Activated T-cell treated with anti-CD3 and anti-CD28 coated beads, Interleukin-2, amount 50 U/mL, for 72 hours (primary cell): ENCODE results near the gene EPHB1. TPM values are rescaled to one million over a fixed set of nuclear protein-coding genes. Genes with fewer than 3 reads are reported as not detected.
"Not testable (repeated sequence)": the region's sequence is repeated elsewhere in the genome, so short reads cannot be mapped to it uniquely, and the experiment has no call there.

Experiments used
- ATAC-seq, 2 donors: fragments of 150-1000 bp; cut with Tn5 transposase; replicated peaks in 1 of 2; 2 replicates each; pipeline ENCODE4 v1.10.0; 2021; ENCODE audit warnings: moderate library complexity in 2 of 2, mild to moderate bottlenecking in 1 of 2
- DNase-seq, 2 donors: peaks; one replicate each; pipeline ENCODE4 v3.0.0; 2021 to 2022; ENCODE audit warnings: mixed read lengths in 1 of 2
- H3K27ac Mint-ChIP-seq: one replicate; pipeline ENCODE4 v1.8.0; 2022; ENCODE audit warnings: mild to moderate bottlenecking, moderate library complexity, mixed read lengths
- H3K27me3 Mint-ChIP-seq: one replicate; pipeline ENCODE4 v1.8.0; 2022; ENCODE audit warnings: low read depth, mixed read lengths
- H3K36me3 Mint-ChIP-seq, 2 donors: one replicate each; pipeline ENCODE4 v1.8.0; 2022; ENCODE audit warnings: mixed read lengths in 2 of 2, mild to moderate bottlenecking in 1 of 2; ENCODE audit not compliant: insufficient read depth in 2 of 2
- H3K4me1 Mint-ChIP-seq: one replicate; pipeline ENCODE4 v1.8.0; 2022; ENCODE audit warnings: low read depth, mixed read lengths
- H3K4me3 Mint-ChIP-seq, 2 donors: one replicate each; pipeline ENCODE4 v1.8.0; 2022; ENCODE audit warnings: mild to moderate bottlenecking in 2 of 2, mixed read lengths in 2 of 2, moderate library complexity in 2 of 2
- H3K9me3 Mint-ChIP-seq, 2 donors: one replicate each; pipeline ENCODE4 v1.8.0; 2022; ENCODE audit warnings: mixed read lengths in 2 of 2
- total RNA-seq, 2 donors: library from RNA; stranded (reverse); gene quantifications; one replicate each; pipeline ENCODE4 v1.2.3, GENCODE V29; 2022

Gene EPHB1
- total RNA-seq, 2 donors from 2014 or later, result 0.43 to 1.3 TPM

DNA sequence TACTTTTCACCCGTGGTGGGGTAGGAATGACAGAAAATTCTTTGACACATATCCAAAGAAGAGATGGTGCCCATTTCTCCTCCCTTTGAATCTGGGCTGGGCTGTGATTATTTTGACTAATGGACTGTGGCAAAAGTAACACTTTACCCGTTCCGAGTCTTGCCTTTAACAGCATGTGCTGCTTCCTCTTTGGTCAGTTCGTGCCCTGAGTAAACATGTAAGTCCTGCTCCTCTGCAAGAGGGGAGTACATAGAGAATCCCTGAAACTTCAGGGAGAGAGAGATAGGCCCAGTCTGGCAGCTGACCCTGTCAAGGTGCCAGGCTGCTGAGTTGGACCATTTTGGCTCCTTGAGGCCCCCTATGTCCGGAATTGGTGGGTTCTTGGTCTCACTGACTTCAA lies 243.1 kb downstream of the EPHB1 start:
- Mint-ChIP-seq H3K27me3 (peaks cover 7% of the 10 kb centered on the region), H3K9me3 (no peaks in the 10 kb centered on the region), H3K36me3 (no peaks in the 10 kb centered on the region), H3K4me1 (no peaks in the 10 kb centered on the region), H3K4me3 (no peak overlapping the region), H3K27ac (no peak overlapping the region)
- DNase-seq, result no peak
- ATAC-seq, result no peak

DNA sequence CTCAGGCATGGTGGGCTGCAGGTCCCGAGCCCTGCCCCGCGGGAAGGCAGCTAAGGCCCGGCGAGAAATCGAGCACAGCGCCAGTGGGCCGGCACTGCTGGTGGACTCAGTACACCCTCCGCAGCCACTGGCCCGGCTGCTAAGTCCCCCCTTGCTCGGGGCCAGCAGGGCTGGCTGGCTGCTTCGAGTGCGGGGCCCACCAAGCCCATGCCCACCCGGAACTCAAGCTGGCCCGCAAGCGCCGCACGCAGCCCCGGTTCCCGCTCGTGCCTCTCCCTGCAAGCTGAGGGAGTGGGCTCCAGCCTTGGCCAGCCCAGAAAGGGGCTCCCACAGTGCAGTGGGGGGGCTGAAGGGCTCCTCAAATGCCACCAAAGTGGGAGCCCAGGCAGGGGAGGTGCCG lies 244.5 kb downstream of the EPHB1 start:
- ATAC-seq, H3K27me3 Mint-ChIP-seq, H3K9me3 Mint-ChIP-seq, H3K4me3 Mint-ChIP-seq, H3K4me1 Mint-ChIP-seq, H3K27ac Mint-ChIP-seq, H3K36me3 Mint-ChIP-seq, DNase-seq: not testable (repeated sequence)

DNA sequence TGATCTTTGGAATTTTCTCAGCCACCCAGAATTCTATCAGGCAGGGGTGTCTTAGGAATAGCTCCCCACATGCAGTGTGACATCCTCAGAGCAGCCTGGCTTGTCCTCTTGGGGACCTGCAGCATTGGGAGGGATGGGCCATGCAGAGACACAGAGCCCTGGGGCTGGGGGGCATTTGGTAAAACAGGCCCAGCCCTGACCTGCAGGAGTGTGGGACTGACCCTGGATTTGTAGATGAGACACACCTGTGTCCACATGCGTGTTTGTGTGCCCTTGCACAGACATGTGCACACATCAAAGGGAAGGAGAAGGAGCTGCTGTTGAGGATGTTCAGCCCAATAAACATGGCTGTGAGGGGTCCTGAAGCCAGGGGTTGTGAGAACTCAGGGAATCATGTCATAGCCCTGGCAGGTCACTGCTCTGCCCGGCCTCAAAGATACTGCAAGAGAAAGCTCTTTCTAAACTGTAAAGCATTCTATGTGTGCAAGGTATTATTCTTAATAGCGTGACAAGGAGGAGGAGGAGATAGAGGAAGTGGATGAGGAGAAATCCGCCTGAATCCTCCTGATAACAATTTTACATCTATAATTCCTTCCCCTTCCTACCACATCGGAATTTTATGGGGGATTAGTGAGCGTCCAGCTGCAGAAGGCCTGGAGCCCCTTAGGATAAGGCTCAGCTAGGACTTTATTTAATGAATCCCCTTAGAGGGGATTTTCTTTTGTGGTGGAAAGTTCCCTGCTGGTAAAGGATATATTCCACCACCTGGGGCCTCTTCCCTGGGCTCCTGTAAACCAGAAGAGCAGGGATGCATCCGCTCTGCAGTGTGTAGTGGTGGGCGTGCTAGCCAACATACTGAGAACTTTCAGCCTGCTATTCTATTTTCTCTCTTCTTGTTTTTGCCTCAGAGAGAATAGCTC lies 245.5 kb downstream of the EPHB1 start:
- Mint-ChIP-seq H3K4me1 (no peaks in the 10 kb centered on the region), H3K9me3 (no peaks in the 10 kb centered on the region), H3K27me3 (no peaks in the 10 kb centered on the region), H3K4me3 (no peak overlapping the region), H3K27ac (no peak overlapping the region), H3K36me3 (no peaks in the 10 kb centered on the region)
- no peak for ATAC-seq
- no peak for DNase-seq

DNA sequence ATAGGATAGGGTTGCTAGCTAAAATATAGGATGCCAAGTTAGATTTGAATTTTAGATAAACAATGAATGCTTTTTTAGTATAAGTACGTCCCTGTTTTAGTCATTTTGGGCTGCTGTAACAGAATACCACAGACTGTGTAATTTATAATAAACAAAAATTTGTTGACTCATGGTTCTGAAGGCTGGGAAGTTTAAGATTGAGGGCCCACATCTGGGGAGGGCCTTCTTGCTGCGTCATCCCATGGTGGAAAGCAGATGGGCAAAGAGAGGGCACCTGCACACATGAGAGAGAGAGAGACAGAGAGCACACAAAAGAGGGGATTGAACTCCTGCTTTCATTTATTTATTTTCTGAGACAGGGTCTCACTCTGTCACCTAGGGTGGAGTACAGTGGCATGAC lies 246.5 kb downstream of the EPHB1 start:
- Mint-ChIP-seq H3K27ac (no peak overlapping the region), H3K27me3 (no peaks in the 10 kb centered on the region), H3K9me3 (no peaks in the 10 kb centered on the region), H3K4me3 (no peak overlapping the region), H3K4me1 (no peaks in the 10 kb centered on the region), H3K36me3 (no peaks in the 10 kb centered on the region)
- ATAC-seq, result no peak
- no peak for DNase-seq

DNA sequence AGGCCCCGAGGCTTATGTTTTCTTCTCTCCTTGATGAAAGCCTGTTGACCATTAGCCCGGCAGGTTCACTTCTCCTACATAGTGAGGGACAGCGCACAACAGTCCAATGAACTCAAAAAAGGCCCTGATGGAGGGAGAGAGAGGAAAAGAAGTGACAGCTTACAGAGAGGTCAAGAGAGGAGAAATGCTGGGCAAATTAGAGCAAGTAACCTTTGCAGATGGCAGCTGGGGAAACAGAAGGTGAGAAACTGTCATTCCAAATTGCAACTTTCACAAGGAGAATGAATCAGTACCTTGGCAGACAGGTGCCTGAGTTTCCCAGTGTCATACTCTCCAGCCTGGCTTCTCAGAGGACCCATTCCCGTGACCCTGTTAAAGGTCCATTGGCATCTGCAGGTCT lies 252.0 kb downstream of the EPHB1 start:
- peaks cover 0 to 3% of the 10 kb centered on the region in 2 donors for H3K9me3 Mint-ChIP-seq
- no peaks in the 10 kb centered on the region for H3K36me3 Mint-ChIP-seq
- no peaks in the 10 kb centered on the region for H3K27me3 Mint-ChIP-seq

DNA sequence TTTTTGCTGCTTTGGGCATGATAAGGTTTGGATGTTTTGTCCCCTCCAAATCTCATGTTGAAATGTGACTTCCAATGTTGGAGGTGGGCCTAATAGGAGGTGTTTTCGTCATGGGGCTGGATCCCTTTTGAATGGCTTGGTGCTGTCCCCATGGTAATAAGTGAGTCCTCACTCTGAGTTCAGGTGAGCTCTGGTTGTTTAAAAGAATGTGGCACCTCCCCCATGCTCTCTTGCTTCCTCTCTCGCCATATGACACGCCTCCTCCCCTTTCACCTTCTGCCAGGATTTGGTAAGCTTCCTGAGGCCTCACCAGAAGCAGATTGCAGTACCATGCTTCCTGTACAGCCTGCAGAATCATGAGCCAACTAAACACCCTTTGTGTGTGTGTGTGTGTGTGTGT lies 255.5 kb downstream of the EPHB1 start:
- ATAC-seq, result no peak
- Mint-ChIP-seq H3K36me3 (no peaks in the 10 kb centered on the region), H3K27ac (no peak overlapping the region), H3K27me3 (no peaks in the 10 kb centered on the region), H3K4me1 (no peaks in the 10 kb centered on the region), H3K4me3 (no peak overlapping the region), H3K9me3 (peaks cover 0 to 3% of the 10 kb centered on the region in 2 donors)
- no peak for DNase-seq

More for the DNA sequence above, 252.0 kb downstream of the EPHB1 start:
- ATAC-seq, result no peak
- Mint-ChIP-seq H3K4me1 (no peaks in the 10 kb centered on the region), H3K27ac (no peak overlapping the region), H3K4me3 (no peak overlapping the region)
- DNase-seq, result no peak

DNA sequence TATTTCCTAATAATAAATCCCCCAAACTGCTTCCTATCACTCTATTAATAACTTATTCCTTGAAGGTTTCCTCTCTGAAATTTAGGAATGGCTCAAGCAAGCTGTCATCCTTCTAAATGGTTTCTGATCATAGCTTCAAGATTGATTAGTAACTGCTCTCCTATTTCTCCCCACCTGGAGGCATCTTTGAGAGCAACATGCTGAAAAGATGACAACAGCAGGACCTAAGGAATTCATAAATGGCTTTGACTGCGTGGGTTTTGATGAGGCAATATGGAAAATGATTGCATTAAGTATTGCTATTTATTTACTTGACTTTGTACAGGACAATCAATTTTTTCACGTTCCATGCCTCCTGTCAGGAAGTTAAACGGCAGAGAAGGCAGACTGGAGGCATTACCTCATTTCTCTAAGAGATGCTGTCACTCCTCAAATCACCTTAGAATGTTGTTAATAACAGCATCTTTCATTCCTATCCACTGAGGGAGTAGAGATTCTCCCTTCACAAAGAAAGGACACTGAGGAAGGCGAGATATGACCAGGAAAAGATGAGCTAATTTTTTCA lies 256.4 kb downstream of the EPHB1 start:
- Mint-ChIP-seq H3K4me3 (no peak overlapping the region), H3K9me3 (peaks cover 0 to 3% of the 10 kb centered on the region in 2 donors), H3K4me1 (no peaks in the 10 kb centered on the region), H3K27ac (no peak overlapping the region), H3K36me3 (no peaks in the 10 kb centered on the region), H3K27me3 (no peaks in the 10 kb centered on the region)
- no peak for ATAC-seq
- DNase-seq, result no peak

DNA sequence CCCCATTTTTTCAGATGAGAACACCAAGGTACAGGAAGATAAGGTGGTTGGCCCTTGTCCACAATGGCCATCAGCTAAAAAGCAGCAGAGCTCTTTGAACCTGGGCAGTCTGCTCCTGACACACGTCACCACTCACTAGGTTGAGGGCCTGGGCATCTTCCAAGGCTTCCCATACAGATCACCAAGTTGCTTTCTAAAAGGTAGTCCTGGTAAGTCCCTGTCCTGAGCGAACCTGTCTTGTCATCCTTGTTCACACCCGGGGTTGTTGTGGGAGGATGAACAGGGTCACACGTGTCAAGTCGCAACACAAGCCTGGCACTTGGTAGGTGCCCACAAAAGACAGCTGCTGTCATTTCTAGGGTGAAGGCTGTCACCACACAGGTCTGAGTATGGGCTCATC lies 260.4 kb downstream of the EPHB1 start:
- H3K36me3 Mint-ChIP-seq, result no peaks in the 10 kb centered on the region
- no peak overlapping the region for H3K27ac Mint-ChIP-seq
- no peak for ATAC-seq
- no peak overlapping the region for H3K4me3 Mint-ChIP-seq
- no peak for DNase-seq
- H3K4me1 Mint-ChIP-seq, result no peaks in the 10 kb centered on the region
- no peaks in the 10 kb centered on the region for H3K27me3 Mint-ChIP-seq
- no peaks in the 10 kb centered on the region for H3K9me3 Mint-ChIP-seq

DNA sequence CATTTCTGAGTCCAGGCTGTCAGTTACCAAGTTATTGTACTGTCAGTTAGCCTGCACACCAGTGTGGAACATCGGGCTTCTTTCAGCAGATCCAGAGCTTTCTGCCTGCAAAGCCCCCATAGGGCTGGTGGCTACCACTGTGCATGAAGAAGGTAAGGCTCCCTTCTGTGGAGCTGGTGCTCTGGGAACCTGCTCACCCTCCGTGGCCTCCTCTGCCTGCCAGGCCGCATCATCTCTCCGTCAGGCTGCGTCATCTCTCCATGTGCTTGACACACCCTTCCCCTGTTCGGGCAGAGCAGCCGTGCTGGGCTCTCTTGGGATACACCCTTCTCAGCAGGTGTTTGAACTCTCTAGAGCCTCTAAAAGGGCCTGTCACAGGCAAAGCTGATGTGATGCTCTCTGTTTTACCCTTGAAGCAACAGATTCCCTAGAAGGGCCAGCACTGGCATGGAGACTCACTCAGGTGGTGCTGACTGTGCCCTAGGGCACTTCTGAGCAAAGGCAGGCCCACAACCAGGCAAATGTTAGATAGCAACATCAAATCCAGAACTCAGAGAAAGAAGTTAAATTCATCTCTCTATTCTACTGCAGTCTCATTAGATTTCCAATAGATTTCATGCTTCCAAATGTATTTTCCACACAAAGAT lies 261.1 kb downstream of the EPHB1 start:
- ATAC-seq (no peak), DNase-seq (no peak)
- H3K27me3 Mint-ChIP-seq, result no peaks in the 10 kb centered on the region
- peaks cover 0 to 2% of the 10 kb centered on the region in 2 donors for H3K9me3 Mint-ChIP-seq
- H3K4me3 Mint-ChIP-seq, result no peak overlapping the region
- H3K27ac Mint-ChIP-seq, result no peak overlapping the region
- no peaks in the 10 kb centered on the region for H3K4me1 Mint-ChIP-seq
- H3K36me3 Mint-ChIP-seq, result no peaks in the 10 kb centered on the region

DNA sequence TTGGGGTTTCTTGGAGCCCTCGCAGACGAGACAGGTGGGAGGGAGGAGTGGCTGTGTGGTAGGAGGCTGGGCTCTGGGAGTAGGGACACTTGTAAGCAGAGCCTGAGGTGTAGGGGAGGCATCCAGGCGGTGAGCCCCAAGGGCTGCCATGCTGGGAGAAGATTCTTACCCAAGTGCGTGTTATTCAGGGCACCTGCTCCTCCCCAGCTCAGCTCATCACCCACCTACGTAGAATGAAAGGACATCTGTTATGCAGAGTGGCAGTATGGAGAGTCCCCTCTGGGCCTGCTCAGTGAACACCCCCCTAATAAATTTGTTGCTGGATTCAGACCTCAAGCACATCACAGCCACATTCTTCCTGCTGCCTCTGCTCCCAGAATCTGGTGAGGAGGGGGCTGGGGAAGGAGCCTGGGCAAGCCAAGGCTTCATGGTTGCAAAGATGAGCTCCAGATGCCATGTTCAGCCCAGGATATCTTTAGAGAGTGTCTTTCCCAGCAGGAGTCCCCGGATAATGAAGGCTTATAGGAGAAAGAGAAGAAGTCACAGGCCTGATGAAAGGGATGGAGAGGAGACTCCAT lies 261.8 kb downstream of the EPHB1 start:
- peaks cover 0 to 2% of the 10 kb centered on the region in 2 donors for H3K9me3 Mint-ChIP-seq
- H3K4me3 Mint-ChIP-seq, result no peak overlapping the region
- DNase-seq (no peak), ATAC-seq (no peak)
- H3K27me3 Mint-ChIP-seq, result no peaks in the 10 kb centered on the region
- H3K36me3 Mint-ChIP-seq, result no peaks in the 10 kb centered on the region
- no peak overlapping the region for H3K27ac Mint-ChIP-seq
- H3K4me1 Mint-ChIP-seq, result no peaks in the 10 kb centered on the region

DNA sequence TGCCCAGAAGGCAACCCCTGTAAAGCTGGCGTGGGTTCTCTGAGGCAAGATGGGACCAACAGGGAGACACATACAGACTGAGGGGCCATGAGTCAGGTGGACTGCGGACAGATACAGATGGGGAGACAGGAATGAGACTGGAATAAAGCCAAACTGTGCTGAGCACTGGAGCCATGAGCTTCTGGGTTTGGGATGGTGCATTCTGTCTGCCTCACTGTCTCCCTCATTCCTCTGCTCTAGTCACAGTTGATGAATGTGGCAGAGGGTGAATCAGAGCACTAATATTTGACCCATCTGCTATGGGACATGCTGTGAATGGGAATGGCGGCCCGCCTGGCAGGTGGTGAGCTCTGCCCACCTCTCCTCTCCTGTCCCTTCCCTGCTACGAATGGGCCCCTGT lies 262.9 kb downstream of the EPHB1 start:
- DNase-seq, result no peak
- no peak overlapping the region for H3K4me3 Mint-ChIP-seq
- no peaks in the 10 kb centered on the region for H3K27me3 Mint-ChIP-seq
- no peaks in the 10 kb centered on the region for H3K4me1 Mint-ChIP-seq
- peaks cover 0 to 2% of the 10 kb centered on the region in 2 donors for H3K36me3 Mint-ChIP-seq
- ATAC-seq, result no peak
- H3K9me3 Mint-ChIP-seq, result peaks cover 4 to 5% of the 10 kb centered on the region in 2 donors
- H3K27ac Mint-ChIP-seq, result no peak overlapping the region

DNA sequence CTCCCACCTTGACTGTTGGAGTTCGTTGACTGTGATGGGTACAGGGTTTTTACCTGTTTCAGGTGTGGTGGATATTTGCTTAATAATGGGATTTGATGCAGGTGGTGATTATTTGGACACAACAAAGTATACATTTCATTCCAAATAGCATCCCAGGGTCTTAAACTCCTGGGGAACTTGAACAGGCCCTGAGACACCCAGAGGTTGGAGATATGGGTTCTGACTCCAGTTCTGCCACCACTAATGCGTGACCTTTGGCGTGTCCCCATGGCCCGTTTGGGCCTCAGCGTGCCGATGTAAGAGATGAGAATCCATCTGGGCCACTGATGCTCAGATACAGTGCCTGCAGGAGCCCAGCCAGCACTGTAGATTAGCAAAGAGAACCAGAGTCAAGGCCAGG lies 264.5 kb downstream of the EPHB1 start:
- no peak overlapping the region for H3K27ac Mint-ChIP-seq
- H3K36me3 Mint-ChIP-seq, result peaks cover 0 to 2% of the 10 kb centered on the region in 2 donors
- ATAC-seq, result no peak
- no peaks in the 10 kb centered on the region for H3K27me3 Mint-ChIP-seq
- peaks cover 5 to 7% of the 10 kb centered on the region in 2 donors for H3K9me3 Mint-ChIP-seq
- no peaks in the 10 kb centered on the region for H3K4me1 Mint-ChIP-seq
- H3K4me3 Mint-ChIP-seq, result no peak overlapping the region
- DNase-seq, result no peak
